WERI-Rb-1 (cell line): ENCODE measurements around the gene GRIN3B.

Experiments used
- DNase-seq: peaks from one replicate; pipeline ENCODE4 v3.0.0-alpha.2; 2020
- H3K27ac ChIP-seq: fragments of 250-450 bp; sonication (Bioruptor Pico); 2 replicates; pipeline ENCODE4 v1.5.1; 2020; ENCODE audit warnings: mild to moderate bottlenecking, moderate library complexity
- H3K27me3 ChIP-seq: fragments of 250-450 bp; sonication (Bioruptor Pico); 2 replicates; pipeline ENCODE4 v1.5.1; 2021; ENCODE audit warnings: mild to moderate bottlenecking, low read depth, moderate library complexity; ENCODE audit not compliant: insufficient read depth, severe bottlenecking
- H3K36me3 ChIP-seq: fragments of 250-450 bp; sonication (Bioruptor Pico); 2 replicates; pipeline ENCODE4 v1.5.1; 2020; ENCODE audit warnings: mild to moderate bottlenecking, moderate library complexity
- H3K4me3 ChIP-seq: 2 replicates; pipeline ENCODE4 v1.5.1; 2011; ENCODE audit warnings: low read depth, mild to moderate bottlenecking, control low read depth, low read length
- H3K9me3 ChIP-seq: fragments of 250-450 bp; sonication (Bioruptor Pico); 2 replicates; pipeline ENCODE4 v1.5.1; 2021; ENCODE audit warnings: mild to moderate bottlenecking, moderate library complexity; ENCODE audit not compliant: severe bottlenecking
- CTCF ChIP-seq: IDR thresholded peaks from 2 replicates; pipeline ENCODE4 v1.5.1; 2011; ENCODE audit warnings: low read depth, mild to moderate bottlenecking, control low read depth, inconsistent platforms, low read length

GRIN3B gene

GRCh38 chr19:1013218-1013617 is 13.0 kb downstream of the GRIN3B start:
- Histone ChIP-seq H3K9me3 (peaks cover 2% of the 10 kb centered on the region), H3K36me3 (peaks cover 50% of the 10 kb centered on the region), H3K27me3 (no peaks in the 10 kb centered on the region), H3K4me3 (no peak overlapping the region), H3K27ac (no peak overlapping the region)
- no peak for DNase-seq
- TF ChIP-seq CTCF, result no peak

GRCh38 chr19:1014161-1015060 is 14.2 kb downstream of the GRIN3B start:
- peaks cover 56% of the 10 kb centered on the region for H3K36me3 ChIP-seq
- H3K9me3 ChIP-seq, result no peaks in the 10 kb centered on the region
- H3K27ac ChIP-seq, result no peak overlapping the region
- no peak for TF ChIP-seq CTCF
- DNase-seq, result no peak
- no peaks in the 10 kb centered on the region for H3K27me3 ChIP-seq
- no peak overlapping the region for H3K4me3 ChIP-seq

GRCh38 chr19:1015061-1015781 is 15.0 kb downstream of the GRIN3B start:
- Histone ChIP-seq H3K27ac (no peak overlapping the region), H3K9me3 (no peaks in the 10 kb centered on the region), H3K27me3 (no peaks in the 10 kb centered on the region), H3K4me3 (no peak overlapping the region), H3K36me3 (peaks cover 55% of the 10 kb centered on the region)
- no peak for DNase-seq
- no peak for TF ChIP-seq CTCF

GRCh38 chr19:1015782-1016646 is 15.8 kb downstream of the GRIN3B start:
- no peak for DNase-seq
- Histone ChIP-seq H3K9me3 (no peaks in the 10 kb centered on the region), H3K27me3 (no peaks in the 10 kb centered on the region), H3K4me3 (no peak overlapping the region), H3K36me3 (peaks cover 48% of the 10 kb centered on the region), H3K27ac (no peak overlapping the region)
- TF ChIP-seq CTCF, result no peak

- Histone ChIP-seq H3K9me3 (no peaks in the 10 kb centered on the region), H3K4me3 (no peak overlapping the region), H3K27ac (no peak overlapping the region), H3K27me3 (no peaks in the 10 kb centered on the region), H3K36me3 (peaks cover 46% of the 10 kb centered on the region)
- DNase-seq, result no peak
- no peak for TF ChIP-seq CTCF
These were observed 16.5 kb downstream of the GRIN3B start for GRCh38 chr19:1016647-1017114.
